Fibroblast of mammary gland (primary cell): Measurements from ENCODE around the gene PCARE.
A peak's percentile ranks its signal among the peaks of the same experiment; 100 is the strongest.
"Not testable (repeated sequence)": the region's sequence is repeated elsewhere in the genome, so short reads cannot be mapped to it uniquely, and the experiment has no call there.

Source experiments
- DNase-seq: peaks from one replicate; pipeline ENCODE4 v3.0.0-alpha.2; 2010; ENCODE audit warnings: low read depth
- H3K4me3 ChIP-seq: 2 replicates; pipeline ENCODE4 v1.5.1; 2011; ENCODE audit warnings: low read depth, mild to moderate bottlenecking, low read length, moderate library complexity; ENCODE audit not compliant: control insufficient read depth
- CTCF ChIP-seq: conservative IDR thresholded peaks from 2 replicates; pipeline ENCODE4 v1.5.1; 2011; ENCODE audit warnings: low read depth, low read length, inconsistent platforms; ENCODE audit not compliant: control insufficient read depth, insufficient read depth

The PCARE gene

DNA sequence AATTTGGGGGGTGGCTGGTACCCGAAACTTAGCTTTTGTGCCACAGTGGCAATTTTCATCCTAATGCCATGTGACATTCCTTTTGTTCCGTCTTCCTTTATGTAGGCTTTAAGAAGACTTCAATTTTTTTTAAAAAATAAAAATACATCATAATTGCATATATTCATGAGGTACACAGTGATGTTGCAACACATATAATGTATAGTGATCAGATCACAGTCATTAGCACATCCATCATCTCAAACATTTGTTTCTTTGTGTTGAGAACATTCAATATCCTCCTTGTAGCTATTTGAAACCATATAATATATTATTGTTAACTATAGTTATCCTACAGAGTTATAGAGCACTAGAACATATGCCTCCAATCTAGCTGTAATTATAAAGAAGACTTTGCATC lies 34.9 kb upstream of the PCARE start:
- H3K4me3 ChIP-seq, result no peak overlapping the region
- no peak for TF ChIP-seq CTCF
- DNase-seq, result no peak

GRCh38 chr2:29108225-29108624 lies 33.9 kb upstream of the PCARE start:
- no peak for TF ChIP-seq CTCF
- no peak overlapping the region for H3K4me3 ChIP-seq
- DNase-seq, result peak; percentile 94

- H3K4me3 ChIP-seq, DNase-seq: not testable (repeated sequence)
These were observed 33.2 kb upstream of the PCARE start for GRCh38 chr2:29107547-29107946.

GRCh38 chr2:29106980-29107388 lies 32.7 kb upstream of the PCARE start:
- peak; percentile 47 for DNase-seq
- H3K4me3 ChIP-seq, result no peak overlapping the region
- TF ChIP-seq CTCF, result no peak

DNA sequence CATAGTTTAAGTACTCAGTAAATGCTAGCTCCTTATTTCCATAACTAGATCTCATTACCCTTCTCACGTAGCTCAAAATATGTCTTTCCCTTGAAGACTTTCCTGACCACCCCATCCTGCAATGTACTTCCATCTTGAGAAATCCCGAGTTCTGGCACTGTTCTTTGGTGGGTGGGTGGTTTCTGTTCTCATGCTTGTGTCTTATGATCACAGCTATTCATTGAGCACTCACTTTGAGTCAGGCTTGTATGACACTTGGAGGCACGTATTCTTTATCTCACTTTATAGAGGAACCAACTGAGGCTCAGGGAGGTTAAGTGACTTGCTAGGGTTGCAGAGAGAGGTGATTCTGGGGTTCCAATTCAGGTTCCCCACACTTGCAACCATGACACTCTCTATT lies 31.9 kb upstream of the PCARE start:
- H3K4me3 ChIP-seq, result no peak overlapping the region
- no peak for DNase-seq
- no peak for TF ChIP-seq CTCF

DNA sequence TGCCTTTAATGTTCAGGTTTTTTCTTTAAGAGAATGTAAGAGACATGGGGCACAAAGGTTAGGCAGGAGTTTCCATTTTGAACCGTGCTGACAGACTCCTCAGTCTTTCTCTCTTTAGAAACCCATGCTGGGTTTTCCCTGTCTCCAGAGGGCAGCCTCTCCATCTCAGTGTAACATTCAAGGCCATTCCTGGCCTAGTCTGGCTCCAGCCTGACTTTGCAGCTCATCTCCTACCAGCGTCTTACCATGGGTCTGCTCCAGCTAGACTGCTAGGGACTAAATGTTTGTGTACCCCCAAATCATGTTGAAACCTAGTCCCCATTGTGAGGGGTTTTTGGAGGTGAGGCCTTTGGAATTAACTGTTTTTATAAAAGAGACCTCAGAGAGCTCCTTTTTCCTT lies 31.1 kb upstream of the PCARE start:
- no peak overlapping the region for H3K4me3 ChIP-seq
- TF ChIP-seq CTCF, result no peak
- DNase-seq, result no peak

- no peak for DNase-seq
- TF ChIP-seq CTCF, result no peak
- no peak overlapping the region for H3K4me3 ChIP-seq
These were observed 30.4 kb upstream of the PCARE start for GRCh38 chr2:29104688-29105087.
